HepG2 (cell line): ENCODE measurements around the gene ENDOG. TPM values are rescaled to one million over a fixed set of nuclear protein-coding genes. Genes with fewer than 3 reads are reported as not detected.

ENCODE experiments used
- ATF7-NPFF ChIP-seq: sonication (generic); formaldehyde crosslinking; IDR thresholded peaks from 2 replicates; pipeline ENCODE4 v1.8.1; 2023; ENCODE audit warnings: mild to moderate bottlenecking, low read depth, missing genetic modification reagents, moderate library complexity
- HOXA5 ChIP-seq: sonication (generic); formaldehyde crosslinking; IDR thresholded peaks from 2 replicates; pipeline ENCODE4 v1.4.0; 2020; ENCODE audit warnings: missing genetic modification reagents
- SOX6 ChIP-seq, 2 experiments: fragments of 450-650 bp in 1 of 2; sonication (generic) in 1 of 2; formaldehyde crosslinking in 1 of 2; IDR thresholded peaks; 2 replicates each; pipeline versions ENCODE4 v1.4.0 to v1.6.1; 2017 to 2020; ENCODE audit warnings: antibody characterized with exemption in 1 of 2, mild to moderate bottlenecking in 1 of 2, missing genetic modification reagents in 1 of 2
- TBX2 ChIP-seq: sonication (generic); formaldehyde crosslinking; IDR thresholded peaks from 2 replicates; pipeline ENCODE4 v1.5.0; 2020; ENCODE audit warnings: missing genetic modification reagents, mild to moderate bottlenecking, borderline replicate concordance
- ZNF563 ChIP-seq: sonication (generic); formaldehyde crosslinking; IDR thresholded peaks from 2 replicates; pipeline ENCODE4 v1.8.0; 2022; ENCODE audit warnings: mild to moderate bottlenecking, moderate library complexity, missing genetic modification reagents
- ZNF607 ChIP-seq: sonication (generic); formaldehyde crosslinking; IDR thresholded peaks from 2 replicates; pipeline ENCODE4 v1.5.1; 2020; ENCODE audit warnings: missing genetic modification reagents, mild to moderate bottlenecking, borderline replicate concordance
- polyA plus RNA-seq, 8 experiments: library from polyadenylated mRNA; depleted of rRNA in 3 of 8; stranded (reverse) in 7 of 8; unstranded in 1 of 8; fragments of >200 nt; fragmentation: Illumina TruSeq in 4 of 8; extraction: Trizol in 4 of 8; gene quantifications; 2 replicates each; pipeline versions ENCODE4 v1.2.1 to v1.2.3, GENCODE V29; 2011 to 2016; ENCODE audit warnings: low read depth in 4 of 8, missing spikeins in 1 of 8, mixed read lengths in 1 of 8; ENCODE audit not compliant: insufficient read depth in 1 of 8
- total RNA-seq, 5 experiments: library from RNA; depleted of rRNA; stranded (reverse); fragments of >200 nt; fragmentation: Illumina TruSeq; extraction: Trizol; gene quantifications; 2 replicates each; pipeline ENCODE4 v1.2.3, GENCODE V29; 2016; ENCODE audit warnings: low read depth in 1 of 5
- TF ChIP-seq, protein P1 (sequence below): sonication (generic); formaldehyde crosslinking; IDR thresholded peaks from 2 replicates; pipeline ENCODE4 v1.4.0; 2020; ENCODE audit warnings: mild to moderate bottlenecking, missing genetic modification reagents
- TF ChIP-seq, protein P2 (sequence below): IDR thresholded peaks from 2 replicates; pipeline ENCODE4 v1.4.0; 2020; ENCODE audit warnings: mild to moderate bottlenecking, missing genetic modification reagents
- TF ChIP-seq, protein P3 (sequence below): sonication (generic); formaldehyde crosslinking; IDR thresholded peaks from 2 replicates; pipeline ENCODE4 v1.5.1; 2020; ENCODE audit warnings: missing genetic modification reagents, mild to moderate bottlenecking, borderline replicate concordance
- TF ChIP-seq, protein P4 (sequence below): sonication (generic); formaldehyde crosslinking; IDR thresholded peaks from 2 replicates; pipeline ENCODE4 v1.4.0; 2020; ENCODE audit warnings: missing genetic modification reagents
- TF ChIP-seq, protein P5 (sequence below): IDR thresholded peaks from 2 replicates; pipeline ENCODE4 v1.6.1; 2016; ENCODE audit warnings: missing compliant biosample characterization, missing genetic modification reagents, borderline replicate concordance
- TF ChIP-seq, protein P6 (sequence below): sonication (generic); formaldehyde crosslinking; IDR thresholded peaks from 2 replicates; pipeline ENCODE4 v1.4.0; 2020; ENCODE audit warnings: mild to moderate bottlenecking, missing genetic modification reagents, borderline replicate concordance

ENDOG gene
- total and polyA plus RNA-seq, 2 of the 13 experiments (the other 11 are each of a cell fraction or from before 2014, with no cell fraction given) = 26.3 to 28.8 TPM

DNA sequence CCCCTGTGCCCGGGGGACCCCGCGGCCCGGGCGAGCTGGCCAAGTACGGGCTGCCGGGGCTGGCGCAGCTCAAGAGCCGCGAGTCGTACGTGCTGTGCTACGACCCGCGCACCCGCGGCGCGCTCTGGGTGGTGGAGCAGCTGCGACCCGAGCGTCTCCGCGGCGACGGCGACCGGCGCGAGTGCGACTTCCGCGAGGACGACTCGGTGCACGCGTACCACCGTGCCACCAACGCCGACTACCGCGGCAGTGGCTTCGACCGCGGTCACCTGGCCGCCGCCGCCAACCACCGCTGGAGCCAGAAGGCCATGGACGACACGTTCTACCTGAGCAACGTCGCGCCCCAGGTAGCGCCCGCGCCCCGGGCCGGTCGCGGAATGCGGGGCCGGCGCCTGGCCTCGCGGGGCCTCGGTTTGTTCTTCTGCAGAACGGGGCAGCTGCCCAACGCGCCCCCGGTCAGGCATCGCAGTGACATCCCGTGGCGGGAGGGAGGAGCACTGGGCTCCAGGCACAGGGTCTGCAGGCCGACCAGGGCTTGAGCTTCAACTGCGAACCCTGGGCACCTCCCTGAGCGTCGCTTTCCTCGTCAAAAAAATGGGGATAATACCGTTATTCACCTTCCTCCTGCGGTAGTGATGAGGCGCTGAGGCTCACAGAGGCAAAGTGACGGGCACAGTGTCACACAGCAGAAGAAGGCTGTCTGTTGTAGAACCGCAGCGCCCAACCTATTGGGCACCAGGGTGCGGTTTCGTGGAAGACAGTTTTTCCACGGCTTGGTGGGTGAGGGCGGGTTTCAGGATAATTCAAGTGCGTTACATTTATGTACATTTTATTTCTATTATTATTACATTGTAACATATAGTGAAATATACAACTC, 777 bp downstream of the ENDOG start (continued):
- peak; percentile 44; the same call in 1 of the 2 replicates for TF ChIP-seq ZNF607 (CRISPR knock-in tag)
- TF ChIP-seq, protein P1, sequence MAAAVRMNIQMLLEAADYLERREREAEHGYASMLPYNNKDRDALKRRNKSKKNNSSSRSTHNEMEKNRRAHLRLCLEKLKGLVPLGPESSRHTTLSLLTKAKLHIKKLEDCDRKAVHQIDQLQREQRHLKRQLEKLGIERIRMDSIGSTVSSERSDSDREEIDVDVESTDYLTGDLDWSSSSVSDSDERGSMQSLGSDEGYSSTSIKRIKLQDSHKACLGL (CRISPR knock-in tag) = peak; percentile 72; the same call in 1 of the 2 replicates
- peak; percentile 79 for TF ChIP-seq ATF7-NPFF (CRISPR knock-in tag)
- TF ChIP-seq ZNF563 (CRISPR knock-in tag) = peak; percentile 89
- no peak for TF ChIP-seq HOXA5
- TF ChIP-seq, protein P2, sequence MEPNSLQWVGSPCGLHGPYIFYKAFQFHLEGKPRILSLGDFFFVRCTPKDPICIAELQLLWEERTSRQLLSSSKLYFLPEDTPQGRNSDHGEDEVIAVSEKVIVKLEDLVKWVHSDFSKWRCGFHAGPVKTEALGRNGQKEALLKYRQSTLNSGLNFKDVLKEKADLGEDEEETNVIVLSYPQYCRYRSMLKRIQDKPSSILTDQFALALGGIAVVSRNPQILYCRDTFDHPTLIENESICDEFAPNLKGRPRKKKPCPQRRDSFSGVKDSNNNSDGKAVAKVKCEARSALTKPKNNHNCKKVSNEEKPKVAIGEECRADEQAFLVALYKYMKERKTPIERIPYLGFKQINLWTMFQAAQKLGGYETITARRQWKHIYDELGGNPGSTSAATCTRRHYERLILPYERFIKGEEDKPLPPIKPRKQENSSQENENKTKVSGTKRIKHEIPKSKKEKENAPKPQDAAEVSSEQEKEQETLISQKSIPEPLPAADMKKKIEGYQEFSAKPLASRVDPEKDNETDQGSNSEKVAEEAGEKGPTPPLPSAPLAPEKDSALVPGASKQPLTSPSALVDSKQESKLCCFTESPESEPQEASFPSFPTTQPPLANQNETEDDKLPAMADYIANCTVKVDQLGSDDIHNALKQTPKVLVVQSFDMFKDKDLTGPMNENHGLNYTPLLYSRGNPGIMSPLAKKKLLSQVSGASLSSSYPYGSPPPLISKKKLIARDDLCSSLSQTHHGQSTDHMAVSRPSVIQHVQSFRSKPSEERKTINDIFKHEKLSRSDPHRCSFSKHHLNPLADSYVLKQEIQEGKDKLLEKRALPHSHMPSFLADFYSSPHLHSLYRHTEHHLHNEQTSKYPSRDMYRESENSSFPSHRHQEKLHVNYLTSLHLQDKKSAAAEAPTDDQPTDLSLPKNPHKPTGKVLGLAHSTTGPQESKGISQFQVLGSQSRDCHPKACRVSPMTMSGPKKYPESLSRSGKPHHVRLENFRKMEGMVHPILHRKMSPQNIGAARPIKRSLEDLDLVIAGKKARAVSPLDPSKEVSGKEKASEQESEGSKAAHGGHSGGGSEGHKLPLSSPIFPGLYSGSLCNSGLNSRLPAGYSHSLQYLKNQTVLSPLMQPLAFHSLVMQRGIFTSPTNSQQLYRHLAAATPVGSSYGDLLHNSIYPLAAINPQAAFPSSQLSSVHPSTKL = 0 out of 2 replicates have a peak, but pooled peaks have one; percentile 11
- TF ChIP-seq, protein P3, sequence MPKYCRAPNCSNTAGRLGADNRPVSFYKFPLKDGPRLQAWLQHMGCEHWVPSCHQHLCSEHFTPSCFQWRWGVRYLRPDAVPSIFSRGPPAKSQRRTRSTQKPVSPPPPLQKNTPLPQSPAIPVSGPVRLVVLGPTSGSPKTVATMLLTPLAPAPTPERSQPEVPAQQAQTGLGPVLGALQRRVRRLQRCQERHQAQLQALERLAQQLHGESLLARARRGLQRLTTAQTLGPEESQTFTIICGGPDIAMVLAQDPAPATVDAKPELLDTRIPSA (CRISPR knock-in tag) = peak; percentile 38; the same call in 1 of the 2 replicates
- TF ChIP-seq, protein P4, sequence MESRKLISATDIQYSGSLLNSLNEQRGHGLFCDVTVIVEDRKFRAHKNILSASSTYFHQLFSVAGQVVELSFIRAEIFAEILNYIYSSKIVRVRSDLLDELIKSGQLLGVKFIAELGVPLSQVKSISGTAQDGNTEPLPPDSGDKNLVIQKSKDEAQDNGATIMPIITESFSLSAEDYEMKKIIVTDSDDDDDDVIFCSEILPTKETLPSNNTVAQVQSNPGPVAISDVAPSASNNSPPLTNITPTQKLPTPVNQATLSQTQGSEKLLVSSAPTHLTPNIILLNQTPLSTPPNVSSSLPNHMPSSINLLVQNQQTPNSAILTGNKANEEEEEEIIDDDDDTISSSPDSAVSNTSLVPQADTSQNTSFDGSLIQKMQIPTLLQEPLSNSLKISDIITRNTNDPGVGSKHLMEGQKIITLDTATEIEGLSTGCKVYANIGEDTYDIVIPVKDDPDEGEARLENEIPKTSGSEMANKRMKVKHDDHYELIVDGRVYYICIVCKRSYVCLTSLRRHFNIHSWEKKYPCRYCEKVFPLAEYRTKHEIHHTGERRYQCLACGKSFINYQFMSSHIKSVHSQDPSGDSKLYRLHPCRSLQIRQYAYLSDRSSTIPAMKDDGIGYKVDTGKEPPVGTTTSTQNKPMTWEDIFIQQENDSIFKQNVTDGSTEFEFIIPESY (CRISPR knock-in tag) = no peak
- TF ChIP-seq TBX2 (CRISPR knock-in tag) = peak; percentile 69
- no peak for TF ChIP-seq SOX6 (IDR thresholded peaks at IDR 0.05)
- peak; percentile 16; the same call in 1 of the 2 replicates for TF ChIP-seq SOX6 (CRISPR knock-in tag; IDR thresholded peaks at IDR 0.05)
- TF ChIP-seq, protein P5, sequence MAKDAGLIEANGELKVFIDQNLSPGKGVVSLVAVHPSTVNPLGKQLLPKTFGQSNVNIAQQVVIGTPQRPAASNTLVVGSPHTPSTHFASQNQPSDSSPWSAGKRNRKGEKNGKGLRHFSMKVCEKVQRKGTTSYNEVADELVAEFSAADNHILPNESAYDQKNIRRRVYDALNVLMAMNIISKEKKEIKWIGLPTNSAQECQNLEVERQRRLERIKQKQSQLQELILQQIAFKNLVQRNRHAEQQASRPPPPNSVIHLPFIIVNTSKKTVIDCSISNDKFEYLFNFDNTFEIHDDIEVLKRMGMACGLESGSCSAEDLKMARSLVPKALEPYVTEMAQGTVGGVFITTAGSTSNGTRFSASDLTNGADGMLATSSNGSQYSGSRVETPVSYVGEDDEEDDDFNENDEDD (CRISPR knock-in tag) = 0 out of 2 replicates have a peak, but pooled peaks have one; percentile 38
- TF ChIP-seq, protein P6, sequence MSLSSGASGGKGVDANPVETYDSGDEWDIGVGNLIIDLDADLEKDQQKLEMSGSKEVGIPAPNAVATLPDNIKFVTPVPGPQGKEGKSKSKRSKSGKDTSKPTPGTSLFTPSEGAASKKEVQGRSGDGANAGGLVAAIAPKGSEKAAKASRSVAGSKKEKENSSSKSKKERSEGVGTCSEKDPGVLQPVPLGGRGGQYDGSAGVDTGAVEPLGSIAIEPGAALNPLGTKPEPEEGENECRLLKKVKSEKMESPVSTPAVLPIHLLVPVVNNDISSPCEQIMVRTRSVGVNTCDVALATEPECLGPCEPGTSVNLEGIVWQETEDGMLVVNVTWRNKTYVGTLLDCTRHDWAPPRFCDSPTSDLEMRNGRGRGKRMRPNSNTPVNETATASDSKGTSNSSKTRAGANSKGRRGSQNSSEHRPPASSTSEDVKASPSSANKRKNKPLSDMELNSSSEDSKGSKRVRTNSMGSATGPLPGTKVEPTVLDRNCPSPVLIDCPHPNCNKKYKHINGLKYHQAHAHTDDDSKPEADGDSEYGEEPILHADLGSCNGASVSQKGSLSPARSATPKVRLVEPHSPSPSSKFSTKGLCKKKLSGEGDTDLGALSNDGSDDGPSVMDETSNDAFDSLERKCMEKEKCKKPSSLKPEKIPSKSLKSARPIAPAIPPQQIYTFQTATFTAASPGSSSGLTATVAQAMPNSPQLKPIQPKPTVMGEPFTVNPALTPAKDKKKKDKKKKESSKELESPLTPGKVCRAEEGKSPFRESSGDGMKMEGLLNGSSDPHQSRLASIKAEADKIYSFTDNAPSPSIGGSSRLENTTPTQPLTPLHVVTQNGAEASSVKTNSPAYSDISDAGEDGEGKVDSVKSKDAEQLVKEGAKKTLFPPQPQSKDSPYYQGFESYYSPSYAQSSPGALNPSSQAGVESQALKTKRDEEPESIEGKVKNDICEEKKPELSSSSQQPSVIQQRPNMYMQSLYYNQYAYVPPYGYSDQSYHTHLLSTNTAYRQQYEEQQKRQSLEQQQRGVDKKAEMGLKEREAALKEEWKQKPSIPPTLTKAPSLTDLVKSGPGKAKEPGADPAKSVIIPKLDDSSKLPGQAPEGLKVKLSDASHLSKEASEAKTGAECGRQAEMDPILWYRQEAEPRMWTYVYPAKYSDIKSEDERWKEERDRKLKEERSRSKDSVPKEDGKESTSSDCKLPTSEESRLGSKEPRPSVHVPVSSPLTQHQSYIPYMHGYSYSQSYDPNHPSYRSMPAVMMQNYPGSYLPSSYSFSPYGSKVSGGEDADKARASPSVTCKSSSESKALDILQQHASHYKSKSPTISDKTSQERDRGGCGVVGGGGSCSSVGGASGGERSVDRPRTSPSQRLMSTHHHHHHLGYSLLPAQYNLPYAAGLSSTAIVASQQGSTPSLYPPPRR (CRISPR knock-in tag) = 0 out of 2 replicates have a peak, but pooled peaks have one; percentile 31
